ENCODE data around the gene CARTPT.

GRCh38 chr5:71719063-71719964 lies at the start of gene CARTPT:
- TF ChIP-seq POLR2A (IDR thresholded peaks at IDR 0.05) (no peak), POLR2AphosphoS5 (IDR thresholded peaks at IDR 0.05; ENCODE audit: insufficient read depth in 1 of 2, low read depth in 1 of 2) (no peak)
